Ureter (tissue), 1 donor: ENCODE measurements around the gene ARHGEF25. TPM values are rescaled to one million over a fixed set of nuclear protein-coding genes. Genes with fewer than 3 reads are reported as not detected.

Experiments used
- DNase-seq: peaks from one replicate; pipeline ENCODE4 v3.0.0-alpha.2; 2020; ENCODE audit warnings: low spot score
- total RNA-seq: library from RNA; stranded (reverse); gene quantifications from one replicate; pipeline ENCODE4 v1.2.4, GENCODE V29; 2023
- donor health status: DM: yes; HTN: yes; CAD: no.

The ARHGEF25 gene
- total RNA-seq, 1 donor from 2014 or later = 41.5 TPM

DNA sequence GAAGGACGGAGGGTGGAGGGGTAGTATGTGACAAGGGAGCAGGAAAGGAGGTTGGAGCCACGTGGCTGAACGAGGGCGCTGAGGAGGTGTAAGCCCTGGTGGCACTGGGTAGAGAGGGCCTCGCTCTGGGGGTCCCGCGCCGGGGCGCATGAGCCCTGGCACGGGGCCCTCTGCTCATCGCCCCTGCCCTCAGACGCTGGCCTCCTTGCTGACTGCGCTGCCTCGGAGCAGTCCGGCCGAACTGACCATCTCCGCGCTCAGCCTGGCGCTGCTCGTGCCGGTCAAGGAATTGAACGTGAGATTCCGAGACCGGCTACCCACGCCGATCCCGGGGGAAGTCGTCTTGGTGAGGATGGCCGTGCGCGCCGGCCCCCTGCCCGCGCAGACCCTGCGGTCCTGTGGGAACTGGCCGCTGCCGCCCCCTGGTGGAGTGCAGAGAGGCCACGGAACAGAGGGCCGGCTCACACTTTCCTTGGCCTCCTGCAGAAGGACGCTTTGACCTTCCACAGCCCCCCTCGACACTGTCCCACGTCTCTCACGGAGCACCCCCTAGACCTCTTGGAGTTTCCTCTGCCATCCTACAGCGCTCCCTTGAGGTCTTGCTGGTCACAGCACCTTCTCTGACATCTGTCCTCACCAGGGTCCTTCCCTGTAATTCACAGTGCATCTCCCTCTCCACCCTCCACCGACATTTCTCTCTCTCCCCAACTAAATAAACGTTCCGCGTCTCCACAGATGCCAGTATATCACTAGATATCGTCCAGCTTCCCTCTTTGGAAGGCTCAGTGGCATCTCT is 10.5 kb downstream of the ARHGEF25 start:
- no peak for DNase-seq

DNA sequence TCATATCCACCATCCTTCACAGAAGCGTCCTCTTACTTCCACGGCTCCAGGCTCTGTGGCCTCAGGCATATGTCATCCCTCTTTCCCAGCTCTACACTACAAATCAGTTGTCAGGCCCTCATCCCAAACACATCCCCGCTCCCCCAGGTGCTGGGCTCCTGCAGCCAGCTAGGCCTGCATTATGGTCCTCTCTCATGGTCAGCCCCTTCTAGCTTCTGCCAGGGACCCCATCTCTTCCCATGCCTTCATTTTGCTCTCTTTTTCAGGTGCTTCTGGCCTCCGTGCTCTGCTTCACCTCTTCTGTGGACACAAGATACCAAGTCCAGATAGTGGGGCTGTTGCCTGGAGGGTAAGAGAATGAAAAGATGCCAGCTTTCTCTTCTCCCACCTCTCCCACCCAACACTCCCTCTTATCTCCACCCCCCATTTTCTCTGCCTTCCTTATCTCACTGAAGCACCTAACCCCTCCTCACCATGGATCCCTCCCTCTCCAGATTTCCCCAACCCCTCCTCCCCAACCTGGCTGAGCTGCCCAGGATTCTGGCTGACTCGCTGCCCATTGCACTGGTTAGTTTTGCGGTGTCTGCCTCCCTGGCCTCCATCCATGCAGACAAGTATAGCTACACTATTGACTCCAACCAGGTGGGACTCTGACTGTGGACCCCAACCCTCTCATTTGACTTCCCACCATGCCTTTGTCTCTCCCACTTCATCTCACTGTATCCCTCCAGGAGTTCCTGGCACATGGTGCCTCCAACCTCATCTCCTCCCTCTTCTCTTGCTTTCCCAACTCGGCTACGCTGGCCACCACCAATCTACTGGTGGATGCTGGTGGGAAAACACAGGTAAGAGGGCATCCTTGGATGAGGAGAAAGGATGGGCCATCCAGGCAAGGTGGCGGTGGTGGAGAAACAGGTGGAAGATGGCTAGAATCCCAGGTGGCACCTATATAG is 11.3 kb downstream of the ARHGEF25 start:
- no peak for DNase-seq

DNA sequence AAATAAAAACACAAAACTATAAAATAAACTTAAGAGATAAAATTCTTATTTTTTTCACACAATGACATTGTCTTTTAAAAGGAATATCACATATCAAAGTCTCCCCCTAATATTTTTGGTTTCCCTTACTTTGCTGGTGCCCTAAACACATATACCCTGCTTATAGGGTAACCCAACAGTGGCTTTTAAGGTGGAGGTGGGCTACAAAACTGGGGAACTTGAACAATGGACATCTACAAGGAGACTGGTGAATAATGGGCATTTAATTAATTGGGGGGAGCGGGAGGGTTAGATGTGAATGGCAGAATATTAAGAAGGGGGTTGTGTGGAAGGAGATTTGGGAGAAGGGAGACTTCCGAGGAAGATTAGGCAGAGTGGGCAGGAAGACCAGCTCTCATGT is 12.2 kb downstream of the ARHGEF25 start:
- no peak for DNase-seq

DNA sequence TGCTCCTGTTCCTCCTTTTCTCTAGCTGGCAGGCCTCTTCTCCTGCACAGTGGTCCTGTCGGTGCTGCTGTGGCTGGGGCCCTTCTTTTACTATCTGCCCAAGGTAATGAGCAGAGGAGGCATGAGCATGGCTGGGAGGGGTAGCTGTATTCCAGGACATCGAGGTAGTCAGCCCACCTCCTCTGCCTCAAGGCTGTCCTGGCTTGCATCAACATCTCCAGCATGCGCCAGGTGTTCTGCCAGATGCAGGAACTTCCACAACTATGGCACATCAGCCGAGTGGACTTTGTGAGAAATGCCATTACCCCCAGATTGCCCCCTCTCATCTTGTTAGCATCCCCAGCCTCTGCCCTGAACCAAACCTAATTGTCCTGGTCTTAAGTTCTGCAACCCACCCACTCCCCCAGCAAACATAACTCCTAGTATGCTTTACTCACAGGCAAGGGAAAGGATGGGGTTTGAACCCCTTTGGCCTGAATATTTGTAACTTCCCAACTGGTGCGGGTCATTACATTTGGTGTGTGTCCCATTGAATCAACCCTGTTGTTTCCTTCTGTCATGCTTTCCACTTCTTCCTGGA is 12.7 kb downstream of the ARHGEF25 start:
- no peak for DNase-seq

DNA sequence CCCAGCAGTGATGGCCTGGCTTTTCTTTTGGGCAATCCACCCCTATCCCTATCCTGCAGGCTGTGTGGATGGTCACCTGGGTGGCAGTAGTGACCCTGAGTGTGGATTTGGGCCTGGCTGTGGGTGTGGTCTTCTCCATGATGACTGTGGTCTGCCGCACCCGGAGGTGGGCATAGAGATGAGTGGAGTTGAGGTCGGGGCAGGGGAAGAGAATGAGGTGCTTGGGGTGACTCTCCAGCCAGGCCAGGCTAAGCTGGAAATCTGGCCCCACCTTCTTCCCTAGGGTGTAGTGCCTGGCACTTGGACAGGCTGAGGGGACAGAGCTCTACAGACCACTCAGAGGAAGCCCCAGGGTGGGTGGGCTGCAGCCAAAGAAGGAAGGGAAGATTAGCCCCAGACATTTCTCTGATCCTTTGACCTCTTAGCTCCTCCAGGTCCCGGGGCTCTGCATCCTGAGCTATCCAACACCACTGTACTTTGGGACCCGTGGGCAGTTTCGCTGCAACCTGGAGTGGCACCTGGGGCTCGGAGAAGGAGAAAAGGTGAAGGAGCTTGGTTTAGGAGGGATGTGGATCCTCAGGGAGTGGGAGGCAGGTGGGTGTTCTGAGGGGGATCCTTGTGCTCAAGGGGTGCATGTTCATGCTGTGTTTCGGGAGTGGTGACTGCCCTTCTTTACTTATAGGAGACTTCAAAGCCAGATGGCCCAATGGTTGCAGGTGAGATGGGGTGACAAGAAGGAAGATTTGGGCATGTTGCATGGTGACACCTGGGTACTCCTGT is 13.4 kb downstream of the ARHGEF25 start:
- no peak for DNase-seq

- DNase-seq = no peak
Observed at GRCh38 chr12:57625261-57626032, 14.2 kb downstream of the ARHGEF25 start.

GRCh38 chr12:57626111-57626920 is 15.1 kb downstream of the ARHGEF25 start:
- DNase-seq = peak; percentile 38

- DNase-seq = no peak
Observed at GRCh38 chr12:57626921-57627445, 15.7 kb downstream of the ARHGEF25 start.

GRCh38 chr12:57627501-57628279 is 16.5 kb downstream of the ARHGEF25 start:
- peak; percentile 44 for DNase-seq

DNA sequence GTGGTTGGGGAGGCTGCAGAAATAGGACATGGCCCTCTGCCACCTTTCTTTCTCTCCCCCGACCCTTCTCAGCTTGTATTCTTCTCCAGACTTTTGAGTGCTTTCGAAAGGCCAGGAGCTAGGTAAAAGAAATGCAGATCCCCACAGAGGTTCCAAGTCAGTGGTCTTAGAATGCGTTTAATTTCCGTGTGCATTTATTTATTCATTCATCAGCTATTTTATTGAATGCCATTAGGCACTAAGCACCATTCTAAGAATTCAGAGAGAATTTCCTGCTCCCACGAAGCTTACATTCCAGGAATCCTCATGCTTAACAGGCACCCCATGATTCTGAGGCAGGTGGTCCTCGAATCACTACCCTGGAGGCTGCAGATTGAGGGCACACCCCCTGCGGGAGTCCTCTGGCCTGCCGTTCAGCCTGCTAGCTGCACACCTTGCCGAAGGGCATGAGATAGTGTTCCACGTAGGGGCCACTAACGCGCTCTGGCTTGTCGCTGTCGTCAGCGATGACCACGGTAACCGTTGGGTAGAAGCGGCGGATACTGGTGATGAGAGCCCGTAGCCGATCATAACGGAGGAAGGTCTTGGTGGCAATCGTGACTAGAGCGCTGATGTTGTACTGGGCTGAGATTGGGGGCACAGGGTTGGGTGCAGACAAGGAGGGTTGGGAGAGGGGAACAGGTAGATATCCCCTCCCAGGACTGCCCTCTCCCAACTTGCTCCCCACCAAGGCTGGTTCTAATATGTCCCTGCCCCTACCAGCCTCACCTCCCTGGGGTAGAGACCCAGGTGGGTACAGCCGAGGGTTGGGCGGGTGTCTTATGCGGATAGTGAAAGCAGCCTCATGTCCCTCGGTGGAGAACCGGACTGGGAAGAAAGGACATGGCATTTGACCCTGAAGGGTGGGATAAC is 17.3 kb downstream of the ARHGEF25 start:
- peak; percentile 38 for DNase-seq

DNA sequence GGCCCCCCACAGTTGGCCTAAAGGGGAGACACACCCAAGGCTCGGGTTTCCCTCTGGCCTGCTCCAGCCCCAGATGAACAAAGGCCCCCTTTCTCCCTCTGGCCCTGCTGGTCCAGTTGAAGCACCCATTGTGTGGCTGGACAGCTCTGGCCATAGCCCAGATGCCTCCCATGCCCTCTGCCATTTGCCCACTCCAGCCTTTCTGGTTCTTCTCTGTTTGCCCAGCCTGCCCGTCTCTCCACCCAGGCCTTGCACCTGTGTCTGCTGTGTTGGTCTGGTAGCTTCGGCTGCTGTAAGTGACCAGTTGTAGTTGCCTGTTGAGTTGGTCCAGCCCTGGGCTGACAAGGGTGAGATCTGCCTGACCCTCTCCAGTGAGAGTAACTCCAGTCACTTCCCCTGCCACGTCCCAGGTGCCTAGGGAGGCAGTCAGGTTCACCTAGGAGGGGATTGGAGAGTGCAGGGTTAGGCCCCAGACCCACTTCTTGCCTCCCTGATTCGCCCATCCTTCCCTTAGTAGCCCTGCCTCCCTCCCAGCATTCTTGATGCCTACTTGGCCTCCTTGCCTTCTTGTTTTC is 18.7 kb downstream of the ARHGEF25 start:
- peak; percentile 31 for DNase-seq

- peak; percentile 28 for DNase-seq
Observed at GRCh38 chr12:57630891-57631433, 19.7 kb downstream of the ARHGEF25 start.

DNA sequence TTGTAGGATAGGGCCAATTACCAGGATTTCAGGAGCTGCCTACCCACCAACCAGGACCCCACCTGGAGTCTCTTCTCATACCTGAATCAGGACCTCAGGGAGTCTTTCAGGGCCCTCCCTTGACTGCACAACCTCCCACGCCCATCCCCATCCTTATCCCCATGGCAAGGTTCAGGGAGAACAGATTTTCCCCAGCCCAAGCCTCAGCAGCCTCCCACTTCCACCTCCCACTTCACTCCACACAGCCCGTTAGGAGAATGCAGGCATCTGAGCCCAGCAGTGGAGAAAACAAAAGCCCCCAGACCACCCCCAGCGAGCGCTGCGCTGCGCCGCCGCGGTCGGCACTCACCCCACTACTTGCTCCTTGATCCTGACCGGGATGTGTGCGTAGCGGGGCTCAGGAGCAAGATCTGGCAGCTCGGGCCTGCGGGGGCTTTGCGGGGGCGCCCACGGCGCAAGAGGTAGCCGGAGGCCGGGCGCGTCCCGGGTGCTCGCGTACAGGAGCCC is 20.4 kb downstream of the ARHGEF25 start:
- DNase-seq = peak; percentile 42

- peak; percentile 42 for DNase-seq
Observed at GRCh38 chr12:57632073-57632957, 21.1 kb downstream of the ARHGEF25 start.

GRCh38 chr12:57632958-57633840 is 22.0 kb downstream of the ARHGEF25 start, which contains the start of gene B4GALNT1:
Gene B4GALNT1, minus strand, starts transcription at chr12:57633201. Its CDS starts 1,069 bp downstream, at chr12:57632132.
- peak; percentile 41 for DNase-seq
